HTERT RPE-1 (cell line): ENCODE measurements around the gene LTC4S.

ENCODE experiments used
- in situ Hi-C: fragments of 300-500 bp; cut with MboI; formaldehyde crosslinking; loops from 4 replicates; pipeline ENCODE4 v1.14.3; 2020; ENCODE audit warnings: low sequenced_read_pairs

LTC4S gene

DNA sequence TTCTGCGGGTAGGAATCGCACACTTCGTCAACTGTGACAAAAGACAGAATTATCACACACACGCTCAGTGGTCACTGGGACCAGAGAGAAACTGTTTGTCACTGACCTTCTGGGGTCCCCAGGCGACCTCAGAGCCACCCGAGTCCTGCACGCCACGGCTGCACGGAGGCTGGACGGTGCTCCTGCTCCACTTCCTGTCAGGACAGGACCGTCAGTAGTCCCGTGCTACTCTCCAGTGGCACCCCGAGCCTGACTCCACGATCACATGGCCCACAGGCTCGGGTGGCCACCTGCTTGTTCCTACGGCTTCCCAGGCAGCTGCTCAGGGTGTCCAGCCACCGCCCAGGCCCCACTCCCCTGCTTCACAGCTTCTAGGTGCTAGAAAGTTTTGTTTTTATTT, 47.0 kb downstream of the LTC4S start:
- in situ Hi-C loops, result no loop called here

GRCh38 chr5:179841621-179842020, 47.8 kb downstream of the LTC4S start:
- in situ Hi-C loops, result no loop called here
